CD4-positive, alpha-beta T cell treated with Interleukin-6 for 4 hours (primary cell): Measurements from ENCODE around the gene HOXB1.
"Not testable (repeated sequence)": the region's sequence is repeated elsewhere in the genome, so short reads cannot be mapped to it uniquely, and the experiment has no call there.

Experiments
- DNase-seq: peaks from one replicate; pipeline ENCODE4 v3.0.0-alpha.2; 2020; ENCODE audit warnings: mixed read lengths

Gene HOXB1

DNA sequence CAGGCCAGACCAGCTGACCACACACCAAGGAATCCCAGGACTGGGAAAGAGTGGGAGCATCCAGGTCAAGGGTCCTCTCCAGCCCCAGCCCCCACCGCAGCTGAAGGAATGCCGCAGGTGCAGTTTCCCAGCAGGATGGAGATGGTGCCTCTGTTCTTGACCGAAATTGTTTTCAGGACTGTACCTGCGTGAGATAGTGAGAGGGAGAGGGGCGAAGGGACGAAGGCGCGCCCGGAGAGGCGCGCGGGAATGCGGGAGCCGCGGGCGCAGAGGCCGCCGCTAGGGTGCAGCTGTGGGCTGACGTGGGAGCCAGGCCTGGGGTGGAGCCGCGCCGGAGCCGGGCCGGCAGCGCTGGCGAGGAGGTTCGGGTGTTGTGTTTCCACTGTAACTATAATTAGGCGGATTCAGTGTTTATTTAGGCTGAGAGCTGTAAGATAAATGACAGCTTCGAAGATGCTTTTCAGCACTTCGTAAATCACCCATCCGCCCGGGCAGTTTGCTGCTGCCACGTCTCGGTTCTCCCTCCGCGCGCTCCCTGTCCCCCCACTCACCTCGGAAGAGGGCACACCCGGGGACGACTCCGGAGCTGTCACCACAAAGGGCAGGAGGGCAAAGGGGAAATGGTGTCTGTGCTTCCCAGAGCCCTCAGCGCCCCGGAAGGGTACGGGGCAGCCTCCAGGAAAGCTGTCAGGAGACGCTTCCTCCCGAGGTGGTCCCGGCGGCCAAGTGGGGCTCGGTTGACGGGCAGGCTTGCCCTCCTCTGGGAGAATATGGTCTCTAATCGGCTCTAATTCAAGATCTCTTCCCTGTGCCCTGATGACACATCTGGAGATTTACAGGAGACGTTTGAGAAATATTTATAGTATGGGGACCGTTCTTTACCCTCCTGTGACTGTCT, 38.2 kb downstream of the HOXB1 start:
- DNase-seq = peak; percentile 82

DNA sequence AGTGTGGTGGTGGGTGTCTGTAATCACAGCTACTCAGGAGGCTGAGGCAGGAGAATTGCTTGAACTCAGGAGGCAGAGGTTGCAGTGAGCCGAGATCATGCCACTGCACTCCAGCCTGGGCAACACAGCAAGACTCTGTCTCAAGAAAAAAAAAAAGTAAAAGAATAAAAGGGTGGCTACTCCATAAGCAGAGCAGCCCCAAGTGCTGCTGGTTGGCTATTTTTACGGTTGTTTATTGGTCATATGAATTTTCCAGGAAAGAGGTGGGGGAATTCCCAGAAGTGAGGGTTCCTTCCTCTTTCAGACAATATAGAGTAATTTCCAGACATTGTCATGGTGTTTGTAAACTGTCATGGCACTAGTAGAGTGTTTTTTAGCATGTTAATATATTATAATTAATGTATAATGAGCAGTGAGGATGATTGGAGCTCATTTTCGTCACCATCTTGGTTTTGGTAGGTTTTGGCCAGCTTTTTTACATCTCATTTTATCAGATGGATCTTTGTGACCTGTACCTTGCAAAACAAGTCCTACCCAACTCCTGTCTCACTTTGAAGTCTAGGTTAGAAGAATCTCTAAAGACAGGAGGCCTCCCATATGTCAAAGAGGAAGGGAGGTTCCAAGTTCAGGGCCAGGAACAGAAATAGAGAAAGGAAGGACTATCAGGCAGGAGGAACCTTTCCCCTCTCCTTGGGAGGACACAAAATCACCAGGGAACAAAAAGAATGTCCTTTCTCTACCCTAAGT, 39.1 kb downstream of the HOXB1 start:
- DNase-seq = no peak

DNA sequence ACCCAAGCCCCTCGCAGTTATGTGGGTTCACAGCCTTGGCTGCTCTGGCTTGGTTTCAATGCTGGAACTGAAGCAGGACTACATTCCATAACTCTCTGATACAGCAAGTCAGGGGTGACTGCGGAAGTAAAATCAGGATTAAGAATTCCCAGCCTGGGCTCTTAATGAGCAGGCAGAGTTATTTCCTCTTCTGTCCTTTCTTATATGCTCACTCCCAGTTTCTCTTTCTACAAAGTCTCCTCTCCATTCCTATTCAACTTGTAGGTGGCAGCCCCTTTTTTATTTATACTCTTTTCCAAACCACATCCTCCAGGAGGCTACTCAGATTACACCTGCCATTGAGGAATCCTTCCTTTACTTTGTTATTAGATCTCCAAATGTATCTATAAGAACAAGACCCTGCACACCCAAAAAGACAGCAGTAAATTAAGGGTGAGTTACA, 40.3 kb downstream of the HOXB1 start:
- no peak for DNase-seq

DNA sequence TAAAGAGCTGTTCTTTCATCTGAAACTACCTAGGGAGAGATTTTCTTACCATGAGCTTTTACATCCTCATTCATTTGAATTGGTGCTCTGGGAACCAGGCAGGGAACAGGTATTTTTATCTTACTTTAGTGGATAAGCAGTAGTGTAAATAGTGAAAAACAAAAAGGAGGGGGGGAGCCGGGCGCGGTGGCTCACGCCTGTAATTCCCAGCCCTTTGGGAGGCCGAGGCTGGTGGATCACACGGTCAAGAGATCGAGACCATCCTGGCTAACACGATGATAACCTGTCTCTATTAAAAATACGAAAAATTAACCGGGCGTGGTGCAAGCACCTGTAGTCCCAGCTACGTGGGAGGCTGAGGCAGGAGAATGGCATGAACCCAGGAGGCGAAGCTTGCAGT, 41.0 kb downstream of the HOXB1 start:
- no peak for DNase-seq

GRCh38 chr17:48488548-48489106, 42.2 kb downstream of the HOXB1 start:
- no peak for DNase-seq

GRCh38 chr17:48487221-48487620, 43.6 kb downstream of the HOXB1 start:
- no peak for DNase-seq

DNA sequence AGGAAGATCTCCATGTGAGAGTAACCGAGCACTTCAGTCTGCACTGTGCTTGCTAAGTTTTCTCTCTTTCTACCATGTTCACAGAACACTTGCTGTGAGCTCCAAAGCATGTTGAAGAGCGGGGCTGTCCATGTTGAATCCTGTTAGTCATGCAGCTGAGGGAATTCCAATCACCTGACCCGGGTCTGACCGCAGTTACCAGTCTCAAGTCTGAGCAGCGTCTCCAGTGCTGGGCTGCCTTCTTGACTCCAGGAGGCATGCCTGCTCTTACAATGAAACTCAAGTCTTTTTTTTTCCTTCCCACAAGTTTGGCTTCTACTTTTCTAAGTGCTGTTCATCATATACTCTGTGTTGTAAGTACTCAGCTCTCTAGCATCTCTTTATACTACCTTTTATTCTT, 44.3 kb downstream of the HOXB1 start:
- no peak for DNase-seq

- DNase-seq = no peak
Observed at GRCh38 chr17:48484850-48485249, 46.0 kb downstream of the HOXB1 start.

GRCh38 chr17:48484256-48484655, 46.6 kb downstream of the HOXB1 start:
- no peak for DNase-seq

GRCh38 chr17:48483471-48484131, 47.2 kb downstream of the HOXB1 start:
- DNase-seq = peak; percentile 7

DNA sequence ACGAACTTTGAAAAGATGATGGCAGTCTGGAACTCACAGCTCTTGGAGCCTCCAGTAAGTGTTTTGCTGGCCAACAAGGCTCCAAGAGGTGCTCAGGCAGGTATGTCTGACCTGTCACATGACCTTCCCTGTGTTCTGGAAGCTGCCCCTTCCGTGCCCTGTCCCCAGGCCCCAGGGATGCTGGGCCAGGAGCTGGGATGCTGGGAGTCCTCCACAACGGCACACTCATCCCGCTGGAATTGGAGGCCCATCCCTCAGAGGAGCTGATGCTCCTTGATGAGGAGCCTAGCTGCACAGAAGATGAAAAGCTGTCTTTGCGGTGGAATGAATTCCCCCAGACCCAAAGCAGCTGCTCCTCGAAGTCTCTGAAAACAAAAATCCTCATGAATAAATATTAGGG, 47.8 kb downstream of the HOXB1 start:
- no peak for DNase-seq

DNA sequence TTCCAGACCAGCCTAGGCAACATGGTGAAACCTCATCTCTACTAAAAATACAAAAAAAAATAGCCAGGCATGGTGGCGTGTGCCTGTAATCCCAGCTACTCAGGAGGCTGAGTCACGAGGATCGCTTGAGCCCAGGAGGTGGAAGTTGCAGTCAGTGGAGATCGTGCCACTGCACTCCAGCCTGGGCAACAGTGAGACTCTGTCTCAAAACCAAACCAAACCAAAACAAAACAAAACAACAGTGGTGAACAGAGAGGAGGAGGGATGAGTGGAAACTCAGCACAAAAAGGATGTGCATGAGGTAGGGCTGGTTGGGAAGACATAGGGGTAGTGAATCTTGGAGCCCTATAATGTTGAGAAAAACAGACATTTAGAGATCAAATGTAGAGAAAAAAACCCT, 48.5 kb downstream of the HOXB1 start:
- DNase-seq = not testable (repeated sequence)

- DNase-seq = no peak
Observed at GRCh38 chr17:48479014-48479402, 51.8 kb downstream of the HOXB1 start.
